HG03457 (cell line): ENCODE measurements around the gene SLC25A44.
"Not testable (repeated sequence)": the region's sequence is repeated elsewhere in the genome, so short reads cannot be mapped to it uniquely, and the experiment has no call there.

Source experiments
- ATAC-seq: cut with Tn5 transposase; IDR thresholded peaks from one replicate; pipeline ENCODE4 v1.9.1; 2021; ENCODE audit warnings: moderate number of reproducible peaks; ENCODE audit not compliant: unreplicated experiment

SLC25A44 gene

GRCh38 chr1:156162430-156163037, 31.4 kb upstream of the SLC25A44 start:
- no peak for ATAC-seq

GRCh38 chr1:156163712-156164111, 30.2 kb upstream of the SLC25A44 start:
- no peak for ATAC-seq

- ATAC-seq: no peak
These were observed 29.6 kb upstream of the SLC25A44 start for GRCh38 chr1:156164125-156164831.

GRCh38 chr1:156165083-156165482, 28.8 kb upstream of the SLC25A44 start:
- ATAC-seq: no peak

GRCh38 chr1:156167536-156167935, 26.4 kb upstream of the SLC25A44 start:
- no peak for ATAC-seq

- ATAC-seq: no peak
These were observed 21.0 kb upstream of the SLC25A44 start for GRCh38 chr1:156172696-156173470.

GRCh38 chr1:156176610-156177210, 17.2 kb upstream of the SLC25A44 start:
- no peak for ATAC-seq

- ATAC-seq: no peak
These were observed 15.8 kb upstream of the SLC25A44 start for GRCh38 chr1:156177919-156178654.

- no peak for ATAC-seq
These were observed 13.4 kb upstream of the SLC25A44 start for GRCh38 chr1:156180471-156180870.

GRCh38 chr1:156181391-156181924, 12.4 kb upstream of the SLC25A44 start:
- not testable (repeated sequence) for ATAC-seq

- not testable (repeated sequence) for ATAC-seq
These were observed 11.7 kb upstream of the SLC25A44 start for GRCh38 chr1:156182010-156182779.

- ATAC-seq: not testable (repeated sequence)
These were observed 7.3 kb upstream of the SLC25A44 start for GRCh38 chr1:156186347-156187177.

GRCh38 chr1:156190265-156190664, 3.6 kb upstream of the SLC25A44 start:
- not testable (repeated sequence) for ATAC-seq

- no peak for ATAC-seq
These were observed 2.5 kb upstream of the SLC25A44 start for GRCh38 chr1:156191292-156191964.

GRCh38 chr1:156193208-156193487, 756 bp upstream of the SLC25A44 start:
- ATAC-seq: no peak

GRCh38 chr1:156194300-156194652, 372 bp downstream of the SLC25A44 start:
- ATAC-seq: no peak

- no peak for ATAC-seq
These were observed 1.9 kb downstream of the SLC25A44 start for GRCh38 chr1:156195853-156196252.

- no peak for ATAC-seq
These were observed 2.5 kb downstream of the SLC25A44 start for GRCh38 chr1:156196445-156196844.
